ENCODE measurements around the gene LPCAT1. TPM values are rescaled to one million over a fixed set of nuclear protein-coding genes. Genes with fewer than 3 reads are reported as not detected.
"Not testable (repeated sequence)": the region's sequence is repeated elsewhere in the genome, so short reads cannot be mapped to it uniquely, and the experiment has no call there.

Gene LPCAT1
- total and polyA plus RNA-seq, 2 experiments from 2014 or later = 44.1 to 56.0 TPM

- Histone ChIP-seq H2AFZ (no peak overlapping the region), H3K4me2 (no peak overlapping the region), H4K20me1 (ENCODE audit: insufficient read depth, poor library complexity, severe bottlenecking) (no peaks in the 10 kb centered on the region), H3K79me2 (no peaks in the 10 kb centered on the region), H3K36me3 (replicated peaks; ENCODE audit: insufficient read depth, low read depth) (no peaks in the 10 kb centered on the region), H3K4me3 (no peak overlapping the region), H3K27me3 (no peaks in the 10 kb centered on the region), H3K9me2 (replicated peaks; ENCODE audit: insufficient read depth) (no peaks in the 10 kb centered on the region), H3K27ac (no peak overlapping the region), H3K9me3 (ENCODE audit: low read depth) (peaks cover 8% of the 10 kb centered on the region), H3K4me1 (ENCODE audit: insufficient read depth) (no peaks in the 10 kb centered on the region)
- WGBS (ENCODE audit: low lambda C conversion rate, missing lambda C conversion rate) = 79% methylated on average over 19 of the region's 19 CpGs
- no peak for DNase-seq (ENCODE audit: low spot score)
- TF ChIP-seq EZH2phosphoT487 (IDR thresholded peaks at IDR 0.05; ENCODE audit: low read depth, severe bottlenecking, unreplicated experiment) (no peak), EZH2 (IDR thresholded peaks at IDR 0.05; ENCODE audit: borderline replicate concordance) (no peak), CTCF (IDR thresholded peaks at IDR 0.05; ENCODE audit: poor library complexity) (no peak)
Measured at GRCh38 chr5:1423901-1424603, 99.7 kb downstream of the LPCAT1 start.

GRCh38 chr5:1422522-1422921, 101.2 kb downstream of the LPCAT1 start:
- not testable (repeated sequence) for H4K20me1 ChIP-seq (ENCODE audit: insufficient read depth, poor library complexity, severe bottlenecking); H3K4me3 ChIP-seq; H3K79me2 ChIP-seq; DNase-seq (ENCODE audit: low spot score); H3K4me1 ChIP-seq (ENCODE audit: insufficient read depth); H2AFZ ChIP-seq; H3K4me2 ChIP-seq; H3K27me3 ChIP-seq; H3K27ac ChIP-seq; H3K9me3 ChIP-seq (ENCODE audit: low read depth); H3K36me3 ChIP-seq (replicated peaks; ENCODE audit: insufficient read depth, low read depth); H3K9me2 ChIP-seq (replicated peaks; ENCODE audit: insufficient read depth)
- 92% methylated on average over 7 of the region's 13 CpGs for WGBS (ENCODE audit: low lambda C conversion rate, missing lambda C conversion rate)

- Histone ChIP-seq H3K4me1 (ENCODE audit: insufficient read depth) (no peaks in the 10 kb centered on the region), H3K36me3 (replicated peaks; ENCODE audit: insufficient read depth, low read depth) (no peaks in the 10 kb centered on the region), H3K27ac (no peak overlapping the region), H3K27me3 (no peaks in the 10 kb centered on the region), H3K9me2 (replicated peaks; ENCODE audit: insufficient read depth) (no peaks in the 10 kb centered on the region), H3K4me2 (no peak overlapping the region), H4K20me1 (ENCODE audit: insufficient read depth, poor library complexity, severe bottlenecking) (no peaks in the 10 kb centered on the region), H3K9me3 (ENCODE audit: low read depth) (no peaks in the 10 kb centered on the region), H3K4me3 (no peak overlapping the region), H2AFZ (no peak overlapping the region), H3K79me2 (no peaks in the 10 kb centered on the region)
- 86% methylated on average over 29 of the region's 29 CpGs for WGBS (ENCODE audit: low lambda C conversion rate, missing lambda C conversion rate)
- TF ChIP-seq EZH2phosphoT487 (IDR thresholded peaks at IDR 0.05; ENCODE audit: low read depth, severe bottlenecking, unreplicated experiment) (no peak), CTCF (IDR thresholded peaks at IDR 0.05; ENCODE audit: poor library complexity) (no peak), EZH2 (IDR thresholded peaks at IDR 0.05; ENCODE audit: borderline replicate concordance) (no peak)
- DNase-seq (ENCODE audit: low spot score) = no peak
Measured at GRCh38 chr5:1421521-1422341, 102.0 kb downstream of the LPCAT1 start.
